Activated CD4-positive, alpha-beta T cell treated with anti-CD3 and anti-CD28 coated beads, Interleukin-2, amount 50 U/mL, for 1 hour (primary cell): ENCODE data around the gene SCGB1C1.

ENCODE experiments used
- DNase-seq: peaks from one replicate; pipeline ENCODE4 v3.0.0-alpha.2; 2020

The SCGB1C1 gene

DNA sequence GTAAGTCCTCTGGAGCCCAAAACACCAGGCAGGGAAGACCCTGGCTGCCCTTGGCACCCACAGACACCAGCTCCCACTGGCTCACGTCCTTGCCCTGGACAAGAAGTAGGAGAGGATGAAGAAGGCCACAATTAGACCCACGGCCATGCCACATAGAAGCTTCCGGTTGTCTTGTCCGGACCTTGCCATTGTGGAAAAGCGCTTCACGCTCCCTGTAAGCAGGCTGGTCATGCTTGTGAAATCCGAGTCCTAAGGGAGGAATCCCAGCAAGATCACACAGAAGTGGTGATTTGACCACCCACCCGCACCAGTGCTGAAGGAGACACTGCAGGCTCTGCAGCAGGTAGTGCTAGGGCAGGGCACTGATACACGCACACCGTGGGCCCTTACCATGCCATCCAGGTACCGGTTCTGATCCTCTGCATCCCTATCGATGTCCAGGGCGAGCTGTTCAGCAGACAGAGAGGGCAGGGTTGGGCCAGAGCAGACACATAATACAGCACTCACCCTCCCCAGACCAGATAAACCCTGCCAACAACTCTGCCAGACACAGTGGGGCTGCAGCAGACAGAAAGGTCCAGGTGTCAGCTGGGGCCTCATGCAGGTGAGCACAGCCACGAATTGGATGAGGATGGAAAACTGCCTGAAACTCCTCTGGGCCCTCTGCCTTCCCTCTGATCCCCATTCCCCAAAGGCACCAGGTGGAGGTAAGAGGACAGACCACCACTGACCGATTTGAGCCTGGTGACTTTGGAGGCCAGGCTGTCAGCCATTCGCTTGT, 12.5 kb downstream of the SCGB1C1 start:
- DNase-seq = no peak

DNA sequence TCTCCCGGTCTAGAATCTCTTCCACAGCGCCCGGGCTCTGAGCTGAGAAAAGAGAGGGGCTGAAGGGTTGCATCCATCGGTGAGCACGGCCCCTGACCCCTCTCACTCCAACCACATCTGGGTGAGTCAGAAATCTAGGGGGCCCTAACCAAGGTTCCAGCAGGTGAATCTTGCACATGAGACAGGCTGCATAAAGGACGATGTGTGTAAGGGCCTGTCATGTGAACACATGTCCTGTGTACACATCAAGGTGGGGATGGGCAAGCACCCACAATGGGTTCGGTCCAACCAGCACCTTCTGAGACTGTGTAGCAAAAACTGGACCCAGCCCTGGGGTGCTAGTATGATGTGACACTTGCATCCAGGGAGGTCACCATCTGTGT, 13.1 kb downstream of the SCGB1C1 start:
- DNase-seq = no peak

DNA sequence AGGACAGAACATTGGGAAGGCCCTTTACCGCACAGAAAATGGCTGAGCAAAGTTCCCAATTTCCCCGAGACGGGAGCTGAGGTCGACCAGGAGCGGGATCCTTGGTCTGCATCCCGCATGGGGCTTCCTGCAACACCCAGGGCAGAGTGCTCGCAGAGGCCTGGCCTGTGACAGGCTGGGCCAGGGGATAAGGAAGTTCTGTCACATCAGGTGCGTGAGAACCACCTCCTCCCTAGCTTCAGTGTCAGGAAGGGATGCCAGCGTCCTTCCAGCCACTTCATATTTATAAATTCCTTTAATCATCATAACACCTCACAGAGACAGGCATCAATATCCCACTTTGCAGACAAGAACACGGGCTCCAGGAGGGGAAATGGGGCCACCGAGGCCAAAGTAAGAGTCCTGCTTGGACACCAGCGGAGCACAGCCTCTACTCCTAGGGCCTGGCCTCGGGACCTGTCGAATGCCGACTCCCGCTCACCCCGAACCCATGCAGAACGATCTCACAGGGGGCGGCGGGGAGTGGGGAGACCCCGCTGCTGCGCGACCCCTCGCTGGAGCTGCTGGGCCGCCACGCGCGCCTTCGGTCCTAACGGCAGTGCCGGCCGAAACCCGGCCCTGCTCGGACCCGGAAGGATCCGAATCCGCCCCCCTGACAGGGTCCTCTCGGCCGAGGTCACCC, 13.8 kb downstream of the SCGB1C1 start:
- DNase-seq = no peak

DNA sequence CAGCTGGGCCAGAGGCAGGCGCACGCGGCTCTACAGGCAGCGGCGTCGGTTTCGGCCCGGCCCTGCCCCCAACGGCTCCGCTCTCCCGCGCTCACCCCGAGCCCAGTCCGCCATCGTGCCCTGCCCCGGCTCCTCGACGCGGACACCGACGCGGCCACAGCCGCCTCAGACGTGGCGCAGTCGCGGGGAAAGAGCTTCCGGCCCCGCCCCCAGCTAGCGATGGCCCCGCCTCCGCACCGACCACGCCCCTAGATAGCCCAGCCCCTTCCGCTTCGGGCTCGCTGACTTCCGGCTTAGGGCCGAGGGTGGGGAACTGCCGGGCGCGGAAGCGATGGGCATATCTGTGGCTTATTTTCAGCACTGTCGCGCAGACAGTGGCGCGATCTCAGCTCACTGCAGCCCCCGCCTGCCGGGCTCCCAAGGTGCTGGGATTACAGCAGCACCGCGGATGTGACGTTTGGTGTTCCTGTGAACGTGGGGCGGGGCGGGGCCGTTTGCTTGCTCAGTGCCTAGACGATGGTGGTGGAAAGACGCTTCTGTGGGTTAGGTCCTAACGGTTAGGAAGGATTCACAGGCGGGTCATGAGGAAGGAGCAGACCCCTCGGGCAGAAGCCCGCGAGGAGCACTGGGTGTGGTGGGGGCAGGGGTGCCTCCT, 14.5 kb downstream of the SCGB1C1 start, which contains the start of the genes BET1L and RIC8A:
TSS of gene BET1L (minus strand) at position 192 of the 655 bp plus-strand sequence. CDS start at position 114, 78 bp downstream.
TSS of gene RIC8A (plus strand) at position 501 of the 655 bp plus-strand sequence. CDS start 1,147 bp downstream, outside the sequence.
- DNase-seq = peak; percentile 96

- no peak for DNase-seq
These were observed 14.9 kb downstream of the SCGB1C1 start for GRCh38 chr11:207863-208180.

GRCh38 chr11:208181-208916, 15.5 kb downstream of the SCGB1C1 start:
- DNase-seq = peak; percentile 80

- DNase-seq = no peak
These were observed 16.0 kb downstream of the SCGB1C1 start for GRCh38 chr11:208917-209260.

GRCh38 chr11:209275-210121, 16.6 kb downstream of the SCGB1C1 start:
- DNase-seq = no peak

- no peak for DNase-seq
These were observed 17.4 kb downstream of the SCGB1C1 start for GRCh38 chr11:210122-210802.

DNA sequence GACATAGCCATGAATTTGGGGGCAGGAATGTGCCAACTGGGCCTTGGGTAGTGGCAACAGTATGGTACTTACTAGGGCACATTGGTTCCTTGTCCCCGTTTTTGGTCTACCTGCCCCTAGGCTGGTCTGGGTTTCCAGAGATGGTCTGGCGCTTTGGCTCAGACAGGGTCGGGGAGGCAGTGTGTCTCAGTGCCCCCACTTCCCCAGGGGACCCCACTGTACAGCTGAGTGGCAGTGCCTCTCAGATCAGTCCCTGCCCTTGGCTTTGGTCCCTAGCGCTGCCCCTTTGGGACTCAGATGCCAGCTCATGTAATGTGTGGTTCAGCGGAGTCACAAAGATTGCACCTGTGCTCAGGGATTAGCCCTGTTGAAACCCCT, 17.9 kb downstream of the SCGB1C1 start:
- DNase-seq = no peak

GRCh38 chr11:211295-211694, 18.4 kb downstream of the SCGB1C1 start:
- DNase-seq = no peak

- no peak for DNase-seq
These were observed 18.9 kb downstream of the SCGB1C1 start for GRCh38 chr11:211741-212140.

- no peak for DNase-seq
These were observed 19.5 kb downstream of the SCGB1C1 start for GRCh38 chr11:212150-213100.

- no peak for DNase-seq
These were observed 20.2 kb downstream of the SCGB1C1 start for GRCh38 chr11:213111-213510.

DNA sequence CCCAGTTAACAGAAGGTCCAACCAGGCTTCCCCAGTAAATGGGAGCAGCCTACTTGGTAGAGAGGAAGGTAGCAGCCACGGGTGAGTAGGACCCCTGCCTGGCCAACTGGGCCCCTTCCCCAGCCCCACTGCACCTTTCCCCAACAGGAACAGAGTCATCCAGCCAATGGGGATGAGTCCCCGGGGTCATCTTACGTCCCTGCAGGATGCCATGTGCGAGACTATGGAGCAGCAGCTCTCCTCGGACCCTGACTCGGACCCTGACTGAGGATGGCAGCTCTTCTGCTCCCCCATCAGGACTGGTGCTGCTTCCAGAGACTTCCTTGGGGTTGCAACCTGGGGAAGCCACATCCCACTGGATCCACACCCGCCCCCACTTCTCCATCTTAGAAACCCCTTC, 21.2 kb downstream of the SCGB1C1 start:
- no peak for DNase-seq

GRCh38 chr11:215581-216037, 22.7 kb downstream of the SCGB1C1 start:
- DNase-seq = no peak

DNA sequence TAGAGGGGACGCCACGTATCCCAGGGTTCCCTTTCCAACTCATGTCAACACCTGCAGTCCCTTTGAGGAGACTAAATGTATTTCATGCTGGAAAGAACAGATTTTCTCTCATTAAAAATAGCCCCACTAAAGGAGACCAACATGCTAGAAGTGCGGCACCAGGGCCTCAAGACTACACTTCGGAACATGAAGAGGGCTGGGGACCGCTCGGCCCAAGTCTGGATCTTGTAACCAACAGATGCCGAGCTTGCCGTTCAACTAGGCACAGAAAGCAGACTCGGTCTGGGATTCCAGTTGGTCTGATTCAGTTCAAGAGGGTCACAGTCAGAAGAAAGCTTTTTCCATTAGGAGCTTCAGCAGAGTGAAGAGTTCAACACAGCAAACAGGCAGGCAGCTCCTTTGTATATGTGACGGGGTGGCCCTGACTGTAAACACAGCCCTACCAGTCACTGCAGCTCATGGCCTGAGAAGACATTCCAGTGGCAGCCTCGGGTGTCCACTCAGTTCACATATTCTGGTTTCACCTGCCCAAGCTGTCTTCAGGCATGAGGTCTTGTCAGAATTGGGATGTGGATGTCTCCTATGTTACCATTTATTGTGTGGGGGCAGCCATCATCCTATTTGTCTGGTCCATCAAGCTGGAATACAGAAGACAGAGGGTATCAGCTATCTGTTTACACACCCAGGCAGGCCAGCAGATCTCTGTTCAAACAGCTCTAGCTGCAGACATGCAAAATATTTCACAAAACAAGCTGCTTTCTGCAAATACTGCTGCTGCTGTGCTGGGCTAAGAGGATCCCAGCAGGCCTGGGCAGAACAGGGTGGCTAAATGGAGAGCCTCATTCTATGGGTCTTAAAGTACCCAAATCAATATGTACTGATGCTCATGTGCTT, 23.4 kb downstream of the SCGB1C1 start:
- DNase-seq = no peak

- DNase-seq = no peak
These were observed 24.8 kb downstream of the SCGB1C1 start for GRCh38 chr11:217704-218103.
